GM11168 (cell line): Measurements from ENCODE around the gene ERG28.
"Not testable (repeated sequence)": the region's sequence is repeated elsewhere in the genome, so short reads cannot be mapped to it uniquely, and the experiment has no call there.

ENCODE experiments used
- in situ Hi-C: fragments of 300-500 bp; cut with MboI; formaldehyde crosslinking; loops from one replicate; pipeline ENCODE4 v1.12.0; 2022; ENCODE audit warnings: low sequenced_read_pairs; ENCODE audit not compliant: unreplicated experiment

The ERG28 gene

GRCh38 chr14:75660630-75661498 is at the start of gene ERG28, which contains the start of gene TTLL5:
ERG28 (minus strand) TSS chr14:75660876; CDS start chr14:75657502, 3,374 bp downstream.
TTLL5 (plus strand) TSS chr14:75661246; CDS start chr14:75663150, 1,904 bp downstream.
- in situ Hi-C loops = no loop called here

- in situ Hi-C loops = no loop called here
Measured at GRCh38 chr14:75709207-75709812, 48.6 kb upstream of the ERG28 start.

GRCh38 chr14:75705014-75705413 is 44.3 kb upstream of the ERG28 start:
- in situ Hi-C loops = no loop called here

- in situ Hi-C loops = no loop called here
Measured at GRCh38 chr14:75703467-75703866, 42.8 kb upstream of the ERG28 start.

- in situ Hi-C loops = no loop called here
Measured at GRCh38 chr14:75702616-75703261, 42.1 kb upstream of the ERG28 start.

- in situ Hi-C loops = no loop called here
Measured at GRCh38 chr14:75702122-75702521, 41.4 kb upstream of the ERG28 start.

GRCh38 chr14:75700295-75700694 is 39.6 kb upstream of the ERG28 start:
- in situ Hi-C loops = no loop called here

- in situ Hi-C loops = no loop called here
Measured at GRCh38 chr14:75699331-75699730, 38.7 kb upstream of the ERG28 start.

GRCh38 chr14:75697918-75698317 is 37.2 kb upstream of the ERG28 start:
- in situ Hi-C loops = no loop called here

- in situ Hi-C loops = no loop called here
Measured at GRCh38 chr14:75697386-75697785, 36.7 kb upstream of the ERG28 start.

GRCh38 chr14:75695025-75695424 is 34.3 kb upstream of the ERG28 start:
- in situ Hi-C loops = not testable (repeated sequence)

- in situ Hi-C loops = no loop called here
Measured at GRCh38 chr14:75690010-75690409, 29.3 kb upstream of the ERG28 start.

GRCh38 chr14:75689012-75689411 is 28.3 kb upstream of the ERG28 start:
- in situ Hi-C loops = no loop called here

- in situ Hi-C loops = no loop called here
Measured at GRCh38 chr14:75685910-75686309, 25.2 kb upstream of the ERG28 start.

GRCh38 chr14:75675265-75675960 is 14.7 kb upstream of the ERG28 start:
- in situ Hi-C loops = no loop called here

GRCh38 chr14:75673345-75674035 is 12.8 kb upstream of the ERG28 start:
- in situ Hi-C loops = no loop called here

- in situ Hi-C loops = no loop called here
Measured at GRCh38 chr14:75672605-75673192, 12.0 kb upstream of the ERG28 start.

- in situ Hi-C loops = no loop called here
Measured at GRCh38 chr14:75667099-75667765, 6.6 kb upstream of the ERG28 start.

- in situ Hi-C loops = no loop called here
Measured at GRCh38 chr14:75662966-75663365, 2.3 kb upstream of the ERG28 start.
